ENCODE measurements around the gene TACC3. TPM values are rescaled to one million over a fixed set of nuclear protein-coding genes. Genes with fewer than 3 reads are reported as not detected.

The TACC3 gene
- total RNA-seq, 1 donor from 2014 or later: 15.9 TPM

GRCh38 chr4:1783970-1784369 is 62.6 kb downstream of the TACC3 start:
- H3K27me3 Mint-ChIP-seq (ENCODE audit: low read depth): no peaks in the 10 kb centered on the region
- no peak overlapping the region for H3K4me3 Mint-ChIP-seq (ENCODE audit: unreplicated experiment)
- no peak for TF ChIP-seq CTCF (IDR thresholded peaks at IDR 0.05)
- no peaks in the 10 kb centered on the region for H3K36me3 Mint-ChIP-seq (ENCODE audit: low read depth)
- no peak overlapping the region for H3K27ac Mint-ChIP-seq (ENCODE audit: unreplicated experiment)
- no peak for DNase-seq (ENCODE audit: low spot score)
- no peaks in the 10 kb centered on the region for H3K9me3 Mint-ChIP-seq (ENCODE audit: low read depth)
- peaks cover 1% of the 10 kb centered on the region for H3K4me1 Mint-ChIP-seq (ENCODE audit: low read depth)

- no peak overlapping the region for H3K27ac Mint-ChIP-seq (ENCODE audit: unreplicated experiment)
- no peaks in the 10 kb centered on the region for H3K4me1 Mint-ChIP-seq (ENCODE audit: low read depth)
- no peaks in the 10 kb centered on the region for H3K36me3 Mint-ChIP-seq (ENCODE audit: low read depth)
- no peak overlapping the region for H3K4me3 Mint-ChIP-seq (ENCODE audit: unreplicated experiment)
- no peaks in the 10 kb centered on the region for H3K9me3 Mint-ChIP-seq (ENCODE audit: low read depth)
- no peak for DNase-seq (ENCODE audit: low spot score)
- TF ChIP-seq CTCF (IDR thresholded peaks at IDR 0.05): no peak
- H3K27me3 Mint-ChIP-seq (ENCODE audit: low read depth): no peaks in the 10 kb centered on the region
These were observed 63.1 kb downstream of the TACC3 start for GRCh38 chr4:1784395-1784788.

- no peak for DNase-seq (ENCODE audit: low spot score)
- Mint-ChIP-seq H3K9me3 (ENCODE audit: low read depth) (no peaks in the 10 kb centered on the region), H3K27me3 (ENCODE audit: low read depth) (no peaks in the 10 kb centered on the region), H3K4me1 (ENCODE audit: low read depth) (no peaks in the 10 kb centered on the region), H3K4me3 (ENCODE audit: unreplicated experiment) (no peak overlapping the region), H3K27ac (ENCODE audit: unreplicated experiment) (no peak overlapping the region), H3K36me3 (ENCODE audit: low read depth) (no peaks in the 10 kb centered on the region)
- TF ChIP-seq CTCF (IDR thresholded peaks at IDR 0.05): no peak
These were observed 63.7 kb downstream of the TACC3 start for GRCh38 chr4:1784789-1785591.

- Mint-ChIP-seq H3K36me3 (ENCODE audit: low read depth) (no peaks in the 10 kb centered on the region), H3K4me3 (ENCODE audit: unreplicated experiment) (no peak overlapping the region), H3K27ac (ENCODE audit: unreplicated experiment) (no peak overlapping the region), H3K27me3 (ENCODE audit: low read depth) (no peaks in the 10 kb centered on the region), H3K4me1 (ENCODE audit: low read depth) (no peaks in the 10 kb centered on the region), H3K9me3 (ENCODE audit: low read depth) (no peaks in the 10 kb centered on the region)
- no peak for TF ChIP-seq CTCF (IDR thresholded peaks at IDR 0.05)
- no peak for DNase-seq (ENCODE audit: low spot score)
These were observed 64.3 kb downstream of the TACC3 start for GRCh38 chr4:1785592-1785991.

- Mint-ChIP-seq H3K36me3 (ENCODE audit: low read depth) (no peaks in the 10 kb centered on the region), H3K9me3 (ENCODE audit: low read depth) (no peaks in the 10 kb centered on the region), H3K4me1 (ENCODE audit: low read depth) (no peaks in the 10 kb centered on the region), H3K4me3 (ENCODE audit: unreplicated experiment) (no peak overlapping the region), H3K27me3 (ENCODE audit: low read depth) (no peaks in the 10 kb centered on the region), H3K27ac (ENCODE audit: unreplicated experiment) (no peak overlapping the region)
- DNase-seq (ENCODE audit: low spot score): no peak
- TF ChIP-seq CTCF (IDR thresholded peaks at IDR 0.05): no peak
These were observed 65.4 kb downstream of the TACC3 start for GRCh38 chr4:1786544-1787362.
